HG02759 (cell line): Measurements from ENCODE around the gene IREB2.
A peak's percentile ranks its signal among the peaks of the same experiment; 100 is the strongest.
"Not testable (repeated sequence)": the region's sequence is repeated elsewhere in the genome, so short reads cannot be mapped to it uniquely, and the experiment has no call there.

Source experiments
- ATAC-seq: cut with Tn5 transposase; IDR thresholded peaks from one replicate; pipeline ENCODE4 v1.9.1; 2021; ENCODE audit warnings: mild to moderate bottlenecking, moderate library complexity; ENCODE audit not compliant: unreplicated experiment

Gene IREB2

DNA sequence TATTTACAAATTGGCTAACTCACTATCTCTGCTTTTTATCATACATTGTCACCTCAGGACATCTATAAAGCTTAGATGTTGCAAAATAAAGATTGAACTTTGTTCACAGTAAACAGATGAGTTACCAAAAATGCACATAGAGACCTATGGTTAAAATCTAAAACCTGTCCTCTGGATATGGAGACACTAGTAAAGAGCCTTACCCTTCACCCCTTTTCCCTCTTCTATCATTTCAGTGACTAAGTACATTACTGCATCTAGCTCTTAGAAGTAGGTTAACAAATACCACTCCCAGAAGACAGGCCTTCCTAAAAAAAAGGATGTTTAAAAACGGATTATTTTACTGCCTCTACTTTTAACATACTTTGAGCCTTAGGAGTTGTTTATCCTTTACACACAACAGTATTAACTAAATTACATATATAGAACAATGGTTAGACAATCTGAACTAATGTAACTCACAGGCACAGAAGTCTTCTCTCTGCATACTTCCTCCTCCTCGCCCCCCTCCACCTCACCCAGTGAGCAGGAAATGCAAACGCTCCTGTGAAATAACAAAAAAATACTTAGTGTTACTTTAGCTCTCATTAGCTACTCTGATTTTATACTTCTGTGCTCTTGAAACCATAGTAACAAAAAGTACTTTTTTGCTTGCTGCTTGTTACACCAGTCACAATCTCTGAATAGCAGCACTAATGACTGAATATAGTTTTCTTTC, 23.3 kb downstream of the IREB2 start:
- ATAC-seq = no peak

DNA sequence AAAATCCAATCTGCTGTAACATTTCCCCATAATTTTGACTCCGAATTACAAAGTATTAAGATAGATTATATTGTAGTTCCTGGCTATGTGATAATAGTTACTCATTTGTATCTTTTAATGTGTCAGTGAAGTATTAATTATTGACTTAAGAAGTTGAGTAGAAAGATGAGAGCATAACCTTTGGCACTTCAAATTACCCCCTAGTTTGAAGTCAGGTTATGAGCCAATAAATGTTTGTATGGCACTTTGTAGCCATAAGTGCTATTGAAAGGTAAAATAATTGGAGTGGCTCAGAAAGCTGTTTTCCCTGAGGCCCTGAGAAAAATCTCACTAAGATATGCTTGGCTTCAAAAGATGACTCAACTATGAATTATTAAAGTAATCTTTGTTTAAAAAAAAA, 31.0 kb downstream of the IREB2 start:
- ATAC-seq = no peak

DNA sequence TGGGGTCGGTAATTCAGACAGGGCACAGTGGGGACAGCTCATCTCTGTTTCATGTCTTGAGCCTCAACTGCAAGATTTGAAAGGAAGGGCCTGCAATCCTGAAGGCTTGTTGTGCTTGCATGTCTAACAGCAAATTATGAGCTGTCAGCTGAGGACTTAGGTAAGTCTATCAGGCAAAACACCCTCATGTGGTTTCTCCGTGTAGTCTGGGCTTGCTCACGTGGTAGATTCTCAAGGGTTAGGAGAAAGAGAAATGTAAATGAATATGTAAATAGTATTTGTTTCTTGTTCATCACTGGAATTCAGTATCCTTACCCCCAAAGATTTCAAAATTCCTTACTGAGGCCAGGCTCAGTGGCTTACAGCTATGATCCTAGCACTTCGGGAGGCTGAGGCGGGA, 39.3 kb downstream of the IREB2 start:
- ATAC-seq = no peak

DNA sequence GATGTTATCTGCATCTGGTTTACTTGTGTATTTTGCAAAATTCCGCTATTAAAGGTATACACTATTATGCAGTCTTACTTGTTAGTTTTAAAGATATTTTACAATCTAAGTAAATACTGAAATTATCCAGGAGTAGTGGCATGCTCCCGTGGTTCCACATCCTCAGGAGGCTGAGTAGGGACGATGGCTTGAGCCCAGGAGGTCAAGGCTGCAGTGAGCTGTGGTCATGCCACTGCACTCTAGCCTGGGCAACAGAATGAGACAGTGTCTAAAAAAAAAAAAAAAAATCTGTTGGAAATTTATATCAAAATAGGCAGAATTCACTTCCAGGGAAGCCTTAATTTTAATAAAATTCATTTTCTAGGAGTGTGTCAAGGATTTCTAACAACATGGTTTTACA, 41.6 kb downstream of the IREB2 start:
- ATAC-seq = no peak

DNA sequence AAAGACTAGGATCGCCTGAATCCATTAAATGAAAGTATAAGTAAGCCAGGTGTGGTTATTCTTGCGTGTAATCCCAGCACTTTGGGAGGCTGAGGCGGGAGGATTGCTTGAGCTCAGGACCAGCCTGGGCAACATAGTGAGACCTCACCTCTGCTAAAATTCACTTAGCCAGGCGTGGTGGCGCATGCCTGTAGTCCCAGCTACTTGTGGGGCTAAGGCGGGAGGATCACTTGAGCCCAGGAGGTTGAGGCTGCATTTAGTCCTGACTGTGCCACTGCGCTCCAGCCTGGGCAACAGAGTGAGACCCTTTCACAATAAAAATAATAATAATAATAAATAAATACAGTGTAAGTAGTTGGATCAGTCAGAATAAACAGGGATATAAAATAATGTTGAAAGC, 43.9 kb downstream of the IREB2 start:
- no peak for ATAC-seq

DNA sequence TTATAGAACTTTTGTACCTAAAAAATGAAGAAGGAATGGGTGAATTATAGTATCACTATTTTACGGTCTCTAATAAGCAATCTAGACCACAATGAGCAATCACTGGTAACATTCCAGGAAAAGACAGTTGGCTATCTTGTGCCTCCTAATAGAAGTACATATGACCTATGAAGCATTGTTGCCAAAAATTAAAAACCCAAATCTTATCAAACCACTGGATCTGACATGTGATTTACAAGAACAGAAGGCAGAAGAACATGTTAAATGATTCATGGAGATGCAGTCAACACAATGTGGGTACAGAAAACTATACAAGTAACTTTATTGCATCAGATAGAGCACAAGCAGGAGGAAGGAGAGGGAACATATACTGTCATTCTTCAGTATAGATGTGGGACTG, 54.9 kb downstream of the IREB2 start:
- no peak for ATAC-seq

DNA sequence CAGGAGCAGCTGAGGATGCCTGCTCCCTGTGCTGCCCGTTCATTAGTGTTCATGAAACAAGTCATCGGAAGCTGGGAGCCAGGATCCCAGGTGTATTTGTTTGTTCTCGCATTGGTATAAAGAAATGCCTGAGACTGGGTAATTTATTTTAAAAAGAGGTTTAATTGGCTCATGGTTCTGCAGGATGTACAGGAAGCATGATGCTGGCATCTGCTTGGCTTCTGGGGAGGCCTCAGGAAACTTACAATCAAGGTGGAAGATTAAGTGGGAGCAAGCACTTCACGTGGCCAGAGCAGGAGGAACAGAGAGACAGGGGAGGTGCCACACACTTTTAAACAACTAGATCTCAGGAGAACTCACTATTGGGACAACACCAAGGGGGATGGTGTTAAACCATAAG, 63.8 kb downstream of the IREB2 start:
- no peak for ATAC-seq

DNA sequence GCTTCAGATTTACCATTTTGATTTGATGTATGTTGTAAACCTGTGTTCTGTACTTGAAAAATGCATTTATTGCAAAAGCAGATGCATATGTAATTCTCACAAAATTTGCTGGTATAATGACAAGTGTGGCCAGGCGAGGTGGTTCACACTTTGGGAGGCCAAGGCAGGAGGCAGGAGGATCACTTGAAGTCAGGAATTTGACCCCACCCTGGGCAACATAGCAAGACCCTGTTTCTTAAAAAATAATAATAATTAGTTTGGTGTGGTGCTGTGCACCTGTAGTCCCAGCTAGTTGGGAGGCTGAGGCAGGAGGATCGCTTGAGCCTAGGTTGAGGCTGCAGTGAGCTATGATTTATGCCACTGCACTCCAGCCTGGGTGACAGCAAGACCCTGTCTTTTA, 64.6 kb downstream of the IREB2 start:
- no peak for ATAC-seq

DNA sequence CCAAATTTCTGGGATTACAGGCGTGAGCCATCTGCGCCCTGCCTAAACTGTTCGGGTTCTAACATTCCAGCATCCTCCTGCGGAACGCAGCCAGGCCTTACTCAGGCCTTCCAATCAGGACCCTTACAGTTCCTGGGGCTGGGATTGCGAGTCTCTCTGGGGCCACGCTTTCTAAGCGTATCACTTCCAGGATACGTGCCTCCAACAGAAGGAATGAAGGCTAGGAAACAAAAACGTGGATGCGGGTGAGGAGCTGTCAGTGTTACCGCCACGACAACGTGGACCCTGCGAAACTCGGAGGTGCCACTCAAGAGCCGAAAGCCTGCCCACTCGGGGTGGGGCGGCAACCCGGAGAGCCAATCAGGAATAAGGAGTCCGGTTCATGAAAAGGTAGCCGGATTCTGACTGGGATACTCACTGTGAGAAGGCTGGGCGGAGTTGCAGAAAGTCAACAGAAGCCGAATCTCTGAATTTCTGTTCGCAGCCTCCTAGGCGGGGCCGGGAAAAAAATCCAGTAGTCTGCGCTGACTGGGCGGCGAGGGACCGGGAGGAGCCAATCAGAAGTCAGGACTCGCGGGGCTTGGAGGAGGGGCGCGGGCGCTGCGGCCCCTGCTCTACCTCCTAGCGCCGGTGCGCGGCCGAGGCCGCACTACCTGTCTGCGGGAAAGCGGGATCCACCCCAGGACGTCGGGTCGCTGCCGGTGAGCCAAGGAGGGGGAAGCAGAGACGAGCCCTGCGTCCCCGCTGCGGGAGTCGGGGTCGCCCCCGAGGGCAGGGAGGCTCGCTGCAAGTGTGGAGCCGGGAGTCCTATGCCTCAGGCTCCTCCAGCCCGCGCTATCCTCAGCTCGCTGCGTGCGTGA, 69.2 kb downstream of the IREB2 start, which contains the start of gene HYKK:
HYKK (plus strand) TSS at position 607 of the 860 bp plus-strand sequence. CDS start 5,512 bp downstream, outside the sequence.
- ATAC-seq = peak; percentile 92

DNA sequence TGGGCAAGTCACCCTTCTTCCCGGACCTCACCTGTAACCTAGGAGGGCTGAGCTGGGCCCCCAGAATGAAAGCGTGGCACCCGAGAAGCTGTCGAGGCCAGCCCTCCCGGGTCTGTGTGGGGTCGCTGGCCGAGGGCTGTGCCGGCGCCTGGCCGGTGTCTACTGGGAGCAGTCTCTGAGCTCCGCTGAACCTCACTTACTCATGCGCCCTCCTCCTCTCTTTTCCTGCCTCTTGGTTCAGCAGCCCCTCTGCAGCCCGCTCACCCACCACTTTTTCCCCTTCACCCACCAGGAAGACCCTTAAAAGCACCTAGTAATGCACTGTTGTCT, 69.8 kb downstream of the IREB2 start:
- ATAC-seq = peak; percentile 18

DNA sequence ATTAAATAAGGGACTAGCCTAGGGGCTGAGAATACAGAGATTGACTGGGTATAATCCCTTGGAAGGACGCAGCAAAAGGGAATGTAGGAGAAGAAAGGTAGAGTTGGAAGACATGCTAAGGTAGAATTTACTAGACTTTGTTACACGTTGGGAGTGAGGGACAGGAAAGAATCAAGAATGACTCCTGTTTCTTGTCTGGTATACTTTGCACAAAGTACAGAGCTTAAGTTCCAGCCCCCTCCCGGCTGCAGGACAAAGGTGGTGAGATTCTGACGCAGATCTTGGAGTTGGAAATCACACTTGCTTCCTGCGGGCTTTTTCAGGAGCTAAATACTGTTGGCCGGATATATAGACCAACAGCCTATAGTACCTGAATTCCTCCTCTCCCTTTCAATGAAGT, 70.3 kb downstream of the IREB2 start:
- no peak for ATAC-seq

DNA sequence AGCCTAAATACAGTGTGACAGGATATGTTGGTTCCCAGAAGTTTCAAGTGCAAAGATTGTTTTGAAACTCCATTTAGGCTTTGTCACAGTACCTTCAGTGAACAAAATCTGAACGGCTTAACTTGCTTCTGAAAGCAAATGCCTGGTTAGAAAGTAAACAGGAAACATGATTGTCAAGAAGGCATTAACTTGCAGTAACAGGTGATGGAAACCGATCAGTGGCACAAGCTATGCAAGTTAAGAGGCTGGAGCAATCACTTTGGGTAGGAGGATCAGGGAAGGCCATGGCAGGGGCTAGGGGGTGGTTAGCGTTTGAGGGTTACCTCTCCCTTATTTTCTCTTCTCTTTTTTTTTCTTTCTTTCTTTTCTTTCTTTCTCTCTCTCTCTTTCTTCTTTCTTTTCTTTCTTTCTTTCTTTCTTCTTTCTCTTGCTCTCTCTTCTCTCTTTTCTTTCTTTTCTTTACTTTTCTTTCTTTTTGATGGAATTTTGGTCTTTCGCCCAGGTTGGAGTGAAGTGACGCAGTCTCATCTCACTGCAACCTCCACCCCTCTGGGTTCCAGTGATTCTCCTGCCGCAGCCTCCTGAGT, 71.8 kb downstream of the IREB2 start:
- ATAC-seq = no peak

DNA sequence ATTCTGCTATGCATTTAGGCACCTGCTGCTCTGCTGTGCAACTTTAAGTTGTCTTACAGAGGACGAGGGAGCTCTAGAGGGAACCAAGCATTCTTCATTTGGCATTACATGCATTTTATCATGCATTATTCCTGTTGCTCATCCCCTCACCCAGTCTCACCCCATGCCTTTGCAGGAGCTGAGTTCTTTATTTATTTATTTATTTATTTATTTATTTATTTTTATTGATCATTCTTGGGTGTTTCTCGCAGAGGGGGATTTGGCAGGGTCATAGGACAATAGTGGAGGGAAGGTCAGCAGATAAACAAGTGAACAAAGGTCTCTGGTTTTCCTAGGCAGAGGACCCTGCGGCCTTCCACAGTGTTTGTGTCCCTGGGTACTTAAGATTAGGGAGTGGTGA, 82.0 kb downstream of the IREB2 start:
- ATAC-seq = not testable (repeated sequence)

DNA sequence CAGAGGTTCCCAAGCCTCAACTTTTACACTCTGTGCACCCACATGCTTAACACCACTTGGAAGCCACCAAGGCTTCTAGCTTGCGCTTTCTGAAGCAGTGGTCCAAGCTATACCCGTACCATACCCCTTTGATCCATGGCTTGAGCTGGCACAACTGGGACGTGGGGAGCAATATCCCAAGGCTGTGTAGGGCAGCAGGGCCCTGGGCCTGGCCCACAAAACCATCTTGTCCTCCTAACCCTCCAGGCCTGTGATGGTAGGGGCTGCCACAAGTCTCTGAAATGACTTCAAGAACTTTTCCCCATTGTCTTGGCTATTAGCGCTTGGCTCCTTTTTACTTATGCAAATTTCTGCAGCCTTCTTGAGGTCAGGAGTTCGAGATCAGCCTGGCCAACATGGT, 86.2 kb downstream of the IREB2 start:
- ATAC-seq = no peak

DNA sequence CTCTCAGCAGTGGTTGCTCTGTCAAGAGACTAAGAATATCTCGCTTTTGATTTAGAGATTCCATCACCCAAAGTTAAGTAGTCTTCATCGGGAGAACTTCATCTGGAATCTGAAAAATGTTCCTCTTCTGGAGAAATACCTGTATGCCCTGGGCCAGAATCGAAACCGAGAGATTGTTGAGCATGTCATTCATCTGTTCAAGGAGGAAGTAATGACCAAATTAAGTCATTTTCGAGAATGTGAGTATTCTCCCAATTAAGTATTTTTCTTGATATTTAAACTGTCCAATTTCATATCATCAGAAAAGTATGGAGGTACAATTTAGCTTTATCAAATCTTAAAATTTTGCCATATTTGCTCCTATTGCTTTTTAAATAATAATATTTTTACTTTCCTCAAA, 89.3 kb downstream of the IREB2 start:
- no peak for ATAC-seq

DNA sequence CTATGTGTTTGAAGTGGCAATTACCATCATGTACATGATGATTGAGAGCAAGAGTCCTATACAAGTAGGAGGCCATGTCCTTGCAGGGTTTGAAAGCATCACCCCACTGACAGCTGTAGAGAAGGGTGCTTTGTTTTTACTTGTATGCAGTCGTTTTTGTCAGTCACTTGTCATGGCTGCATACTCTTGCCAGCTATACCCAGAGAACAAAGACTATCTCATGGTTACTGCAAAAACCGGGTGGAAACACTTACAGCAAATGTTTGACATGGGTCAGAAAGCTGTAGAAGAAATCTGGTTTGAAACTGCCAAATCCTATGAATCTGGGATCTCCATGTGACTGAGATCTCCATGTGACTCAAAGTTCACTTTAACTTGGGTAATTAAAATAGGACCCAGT, 95.3 kb downstream of the IREB2 start:
- no peak for ATAC-seq

DNA sequence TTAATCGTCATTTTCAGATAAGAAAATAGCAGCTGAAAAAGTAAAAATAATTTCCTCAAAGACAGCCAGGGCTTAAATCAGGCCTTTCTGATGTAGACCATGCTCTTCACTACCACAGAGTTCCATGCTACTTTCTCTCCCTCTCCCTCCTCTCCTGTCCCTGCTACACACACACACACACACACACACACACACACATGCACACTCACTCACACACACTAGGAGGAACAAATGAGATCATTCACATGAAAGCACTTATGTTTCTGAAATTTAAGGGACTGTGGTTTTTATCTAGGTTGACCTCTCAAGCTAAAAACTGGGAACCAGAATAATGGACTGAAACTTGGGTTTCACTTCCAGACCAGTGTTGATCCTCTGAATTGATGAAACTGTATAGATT, 98.1 kb downstream of the IREB2 start:
- no peak for ATAC-seq

DNA sequence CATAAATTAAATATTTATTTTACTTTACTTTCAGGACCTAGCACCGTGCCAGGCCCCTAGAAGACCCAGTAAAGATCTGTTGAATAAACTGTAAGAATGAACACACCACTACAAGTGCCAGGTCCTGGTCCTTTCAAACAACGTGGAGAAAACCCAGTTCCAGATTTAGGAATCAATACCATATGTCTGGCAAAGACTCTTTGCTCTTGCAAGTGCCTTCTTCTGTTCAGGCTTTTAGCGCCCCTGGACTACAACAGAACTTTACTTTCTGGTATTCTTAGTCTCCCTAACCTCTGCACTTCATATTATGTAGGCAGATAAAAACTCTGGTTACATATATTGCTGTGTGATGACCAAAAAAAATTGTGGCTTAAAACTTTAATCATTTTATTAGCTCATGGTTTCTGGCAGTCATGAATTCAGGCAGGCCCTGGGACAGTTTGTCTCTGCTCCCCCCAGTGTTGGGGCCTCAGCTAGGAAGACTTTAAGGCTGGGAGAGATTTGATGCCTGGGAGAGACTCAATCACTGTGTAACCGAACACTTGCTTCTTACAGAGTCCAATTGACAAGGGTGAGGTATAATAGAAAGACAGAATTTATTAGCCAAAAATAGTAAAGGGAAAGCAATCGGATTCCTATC, 99.4 kb downstream of the IREB2 start:
- no peak for ATAC-seq

DNA sequence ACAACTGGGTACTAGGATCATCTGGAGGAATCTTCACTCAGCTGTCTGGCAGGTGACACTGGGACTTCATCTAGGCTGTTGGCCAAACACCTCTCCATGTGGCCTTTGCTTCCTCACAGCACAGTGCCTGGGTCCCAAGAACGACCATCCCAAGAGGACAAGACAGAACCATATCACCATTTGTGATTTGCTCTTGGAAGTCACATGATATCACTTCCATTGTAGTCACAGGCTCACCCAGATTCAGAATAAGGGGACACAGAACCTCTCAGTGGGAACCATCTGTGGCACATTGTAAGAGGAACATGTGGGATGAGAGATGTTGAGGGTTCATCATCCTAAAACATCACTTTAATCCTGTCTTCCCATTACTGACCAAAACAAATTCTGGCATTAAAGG, 100.3 kb downstream of the IREB2 start:
- ATAC-seq = no peak

DNA sequence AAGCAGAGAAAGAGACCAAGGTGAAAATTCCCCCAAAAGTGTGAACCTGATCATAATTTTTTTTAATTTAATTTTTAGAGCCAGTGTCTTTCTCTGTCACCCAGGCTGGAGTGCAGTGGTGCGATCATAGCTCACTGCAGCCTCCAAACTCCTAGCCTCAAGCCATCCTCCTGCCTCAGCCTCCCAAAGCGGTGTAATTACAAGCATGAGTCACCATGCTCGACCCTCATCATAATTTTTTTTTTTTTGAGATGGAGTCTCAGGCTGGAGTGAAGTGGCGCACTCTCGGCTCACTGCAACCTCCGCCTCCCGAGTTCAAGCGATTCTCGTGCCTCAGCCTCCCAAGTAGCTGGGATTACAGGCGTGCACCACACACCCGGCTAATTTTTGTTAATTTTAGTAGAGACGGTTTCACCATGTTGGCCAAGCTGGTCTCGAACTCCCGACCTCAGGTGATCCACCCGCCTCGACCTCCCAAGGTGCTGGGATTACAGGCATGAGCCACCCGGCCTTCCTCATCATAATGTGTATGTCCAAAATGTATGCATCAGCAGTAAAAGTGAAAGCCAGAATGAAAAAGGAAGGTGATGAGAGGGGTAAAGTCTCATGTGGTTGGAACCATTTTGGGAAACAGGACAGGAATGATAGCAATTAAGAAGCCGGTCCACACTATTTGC, 101.6 kb downstream of the IREB2 start:
- not testable (repeated sequence) for ATAC-seq
